ENCODE data around the gene QPRT. TPM values are rescaled to one million over a fixed set of nuclear protein-coding genes. Genes with fewer than 3 reads are reported as not detected.

The QPRT gene
- total RNA-seq, 1 donor: 19.5 TPM

DNA sequence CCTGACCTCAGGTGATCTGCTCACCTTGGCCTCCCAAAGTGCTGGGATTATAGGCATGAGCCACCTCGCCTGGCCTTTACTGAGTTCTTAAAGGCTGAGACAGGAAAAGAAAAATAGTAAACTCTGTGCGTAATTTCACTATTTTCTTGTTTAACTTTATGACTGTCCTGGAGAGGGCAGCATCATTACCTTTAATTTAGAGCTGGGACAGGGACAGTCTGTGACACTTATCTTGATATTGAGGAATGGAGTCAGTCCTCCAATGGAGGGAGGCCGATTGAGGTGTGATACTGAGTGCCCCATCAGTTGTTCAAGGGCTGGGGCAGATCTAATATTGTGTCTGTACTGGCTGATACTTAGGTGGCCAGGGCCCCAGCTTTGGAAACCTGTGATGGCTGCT lies 37.4 kb upstream of the QPRT start:
- Histone ChIP-seq H3K4me2 (ENCODE audit: insufficient read depth, low read length) (no peak overlapping the region), H3K79me2 (ENCODE audit: insufficient read depth, low read length) (no peaks in the 10 kb centered on the region), H3K36me3 (ENCODE audit: insufficient read depth, low read length) (no peaks in the 10 kb centered on the region), H2AFZ (ENCODE audit: low read length) (no peak overlapping the region), H3K4me1 (ENCODE audit: insufficient read depth, low read length) (no peaks in the 10 kb centered on the region), H3K27me3 (ENCODE audit: insufficient read depth, low read length) (peaks cover 2% of the 10 kb centered on the region), H3K27ac (ENCODE audit: low read depth, low read length) (no peak overlapping the region), H3K4me3 (ENCODE audit: insufficient read depth, low read length) (no peak overlapping the region), H3K9me3 (ENCODE audit: low read depth, low read length) (no peaks in the 10 kb centered on the region), H4K20me1 (ENCODE audit: insufficient read depth, low read length) (no peaks in the 10 kb centered on the region)
- TF ChIP-seq, protein P1, sequence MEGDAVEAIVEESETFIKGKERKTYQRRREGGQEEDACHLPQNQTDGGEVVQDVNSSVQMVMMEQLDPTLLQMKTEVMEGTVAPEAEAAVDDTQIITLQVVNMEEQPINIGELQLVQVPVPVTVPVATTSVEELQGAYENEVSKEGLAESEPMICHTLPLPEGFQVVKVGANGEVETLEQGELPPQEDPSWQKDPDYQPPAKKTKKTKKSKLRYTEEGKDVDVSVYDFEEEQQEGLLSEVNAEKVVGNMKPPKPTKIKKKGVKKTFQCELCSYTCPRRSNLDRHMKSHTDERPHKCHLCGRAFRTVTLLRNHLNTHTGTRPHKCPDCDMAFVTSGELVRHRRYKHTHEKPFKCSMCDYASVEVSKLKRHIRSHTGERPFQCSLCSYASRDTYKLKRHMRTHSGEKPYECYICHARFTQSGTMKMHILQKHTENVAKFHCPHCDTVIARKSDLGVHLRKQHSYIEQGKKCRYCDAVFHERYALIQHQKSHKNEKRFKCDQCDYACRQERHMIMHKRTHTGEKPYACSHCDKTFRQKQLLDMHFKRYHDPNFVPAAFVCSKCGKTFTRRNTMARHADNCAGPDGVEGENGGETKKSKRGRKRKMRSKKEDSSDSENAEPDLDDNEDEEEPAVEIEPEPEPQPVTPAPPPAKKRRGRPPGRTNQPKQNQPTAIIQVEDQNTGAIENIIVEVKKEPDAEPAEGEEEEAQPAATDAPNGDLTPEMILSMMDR (IDR thresholded peaks at IDR 0.05; ENCODE audit: extremely low read depth, low read depth, low read length): peak; percentile 21
- no peak for DNase-seq (ENCODE audit: insufficient read length, low spot score, missing footprints)

DNA sequence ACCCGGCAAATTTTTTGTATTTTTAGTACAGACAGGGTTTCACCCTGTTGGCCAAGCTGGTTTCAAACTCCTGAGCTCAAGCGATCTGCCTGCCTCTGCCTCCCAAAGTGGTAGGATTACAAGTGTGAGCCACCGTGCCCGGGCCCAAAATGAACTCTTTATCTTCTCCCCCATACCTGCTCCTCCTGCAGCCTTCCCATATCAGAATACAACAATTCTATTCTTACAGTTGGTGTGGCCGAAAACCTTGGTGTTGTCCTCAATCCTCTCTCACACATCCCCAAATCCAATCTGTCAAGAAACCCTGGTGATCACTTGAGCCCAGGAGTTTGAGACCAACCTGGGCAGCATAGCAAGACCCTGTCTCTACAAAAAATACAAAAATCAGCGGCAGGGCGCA lies 35.4 kb upstream of the QPRT start:
- no peak overlapping the region for H3K4me3 ChIP-seq (ENCODE audit: insufficient read depth, low read length)
- peaks cover 2% of the 10 kb centered on the region for H3K27me3 ChIP-seq (ENCODE audit: insufficient read depth, low read length)
- TF ChIP-seq, protein P1 (IDR thresholded peaks at IDR 0.05; ENCODE audit: extremely low read depth, low read depth, low read length): no peak

DNA sequence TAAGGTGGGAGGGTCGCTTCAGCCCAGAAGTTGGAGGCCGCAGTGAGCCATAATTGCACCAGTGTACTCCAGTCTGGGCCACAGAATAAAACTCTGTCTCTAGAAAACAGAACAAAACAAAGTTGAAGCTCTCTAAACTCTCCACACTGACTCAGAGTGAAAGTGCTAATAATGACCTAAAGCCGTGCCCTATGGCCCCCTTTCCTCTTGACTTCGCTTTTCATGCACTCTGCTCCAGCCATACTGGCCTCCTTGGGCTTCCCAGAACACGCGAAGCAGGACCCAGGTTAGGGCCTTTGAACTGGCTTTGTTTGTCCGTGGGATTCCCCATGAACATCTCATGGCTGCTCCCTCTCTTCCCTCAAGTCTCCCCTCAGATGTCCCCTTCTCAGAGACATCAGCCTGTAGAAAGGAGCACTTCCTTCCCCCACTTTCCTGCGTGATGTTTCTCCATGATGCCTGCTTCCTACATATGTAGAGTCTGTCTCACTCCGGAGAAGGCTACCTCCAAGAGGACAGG lies 34.6 kb upstream of the QPRT start:
- no peak overlapping the region for H3K4me3 ChIP-seq (ENCODE audit: insufficient read depth, low read length)

More for the DNA sequence above, 35.4 kb upstream of the QPRT start:
- no peak for DNase-seq (ENCODE audit: insufficient read length, low spot score, missing footprints)
- no peak overlapping the region for H2AFZ ChIP-seq (ENCODE audit: low read length)
- H4K20me1 ChIP-seq (ENCODE audit: insufficient read depth, low read length): no peaks in the 10 kb centered on the region
- H3K9me3 ChIP-seq (ENCODE audit: low read depth, low read length): no peaks in the 10 kb centered on the region
- no peak overlapping the region for H3K27ac ChIP-seq (ENCODE audit: low read depth, low read length)
- no peaks in the 10 kb centered on the region for H3K79me2 ChIP-seq (ENCODE audit: insufficient read depth, low read length)
- no peak overlapping the region for H3K4me2 ChIP-seq (ENCODE audit: insufficient read depth, low read length)
- no peaks in the 10 kb centered on the region for H3K36me3 ChIP-seq (ENCODE audit: insufficient read depth, low read length)
- H3K4me1 ChIP-seq (ENCODE audit: insufficient read depth, low read length): no peaks in the 10 kb centered on the region

DNA sequence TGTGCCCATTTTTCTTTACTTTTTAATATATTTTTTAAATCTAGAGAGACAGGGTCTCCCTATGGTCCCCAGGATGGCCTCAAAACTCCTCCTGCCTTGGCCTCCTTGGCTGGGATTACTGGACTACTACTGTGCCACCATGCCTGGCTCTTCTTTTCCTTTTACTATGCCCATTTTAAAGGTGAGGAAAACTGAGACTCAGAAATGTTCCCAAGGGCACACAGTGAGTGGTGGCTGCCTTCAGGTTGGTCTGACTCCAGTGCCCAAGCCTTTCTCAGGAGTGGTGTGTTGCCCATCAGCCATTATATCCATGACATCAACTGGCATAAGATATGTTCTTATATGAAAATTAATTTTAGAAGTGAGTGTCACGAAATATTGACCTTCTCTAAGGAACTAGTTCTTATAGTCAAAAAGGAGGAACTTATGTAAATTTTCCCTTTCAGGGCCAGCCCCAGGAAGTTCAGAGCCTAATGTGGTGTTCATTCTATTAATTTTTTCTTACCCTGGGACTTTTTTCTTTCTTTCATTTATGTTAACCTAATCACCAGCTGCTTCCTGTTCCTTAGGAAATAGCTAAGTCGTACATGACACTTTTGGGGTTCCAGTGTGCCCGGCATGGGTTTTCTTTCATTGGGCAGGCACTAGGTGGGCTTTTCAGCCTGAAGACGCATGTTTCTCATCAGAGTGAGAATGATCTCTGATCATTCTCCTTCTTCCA lies 33.8 kb upstream of the QPRT start:
- no peak overlapping the region for H3K4me3 ChIP-seq (ENCODE audit: insufficient read depth, low read length)
- H3K36me3 ChIP-seq (ENCODE audit: insufficient read depth, low read length): no peaks in the 10 kb centered on the region
- DNase-seq (ENCODE audit: insufficient read length, low spot score, missing footprints): peak; percentile 17
- H2AFZ ChIP-seq (ENCODE audit: low read length): no peak overlapping the region
- peaks cover under 1% of the 10 kb centered on the region for H3K27me3 ChIP-seq (ENCODE audit: insufficient read depth, low read length)
- TF ChIP-seq, protein P1 (IDR thresholded peaks at IDR 0.05; ENCODE audit: extremely low read depth, low read depth, low read length): no peak
- H3K79me2 ChIP-seq (ENCODE audit: insufficient read depth, low read length): no peaks in the 10 kb centered on the region
- H3K4me2 ChIP-seq (ENCODE audit: insufficient read depth, low read length): no peak overlapping the region
- H3K9me3 ChIP-seq (ENCODE audit: low read depth, low read length): no peaks in the 10 kb centered on the region
- H3K27ac ChIP-seq (ENCODE audit: low read depth, low read length): no peak overlapping the region
- no peaks in the 10 kb centered on the region for H4K20me1 ChIP-seq (ENCODE audit: insufficient read depth, low read length)
- no peaks in the 10 kb centered on the region for H3K4me1 ChIP-seq (ENCODE audit: insufficient read depth, low read length)

More for the DNA sequence above, 34.6 kb upstream of the QPRT start:
- Histone ChIP-seq H2AFZ (ENCODE audit: low read length) (no peak overlapping the region), H3K36me3 (ENCODE audit: insufficient read depth, low read length) (no peaks in the 10 kb centered on the region), H3K27me3 (ENCODE audit: insufficient read depth, low read length) (peaks cover 2% of the 10 kb centered on the region), H3K79me2 (ENCODE audit: insufficient read depth, low read length) (no peaks in the 10 kb centered on the region), H4K20me1 (ENCODE audit: insufficient read depth, low read length) (no peaks in the 10 kb centered on the region), H3K27ac (ENCODE audit: low read depth, low read length) (no peak overlapping the region), H3K4me1 (ENCODE audit: insufficient read depth, low read length) (no peaks in the 10 kb centered on the region), H3K9me3 (ENCODE audit: low read depth, low read length) (no peaks in the 10 kb centered on the region), H3K4me2 (ENCODE audit: insufficient read depth, low read length) (no peak overlapping the region)
- TF ChIP-seq, protein P1 (IDR thresholded peaks at IDR 0.05; ENCODE audit: extremely low read depth, low read depth, low read length): no peak
- peak; percentile 6 for DNase-seq (ENCODE audit: insufficient read length, low spot score, missing footprints)
